HCT116 (cell line): ENCODE data around the gene LRFN3. TPM values are rescaled to one million over a fixed set of nuclear protein-coding genes. Genes with fewer than 3 reads are reported as not detected.

Source experiments
- ATAC-seq: fragments of 200-7000 bp; cut with Tn5 transposase; 2 replicates; pipeline ENCODE4 v1.9.1; 2020; ENCODE audit warnings: mild to moderate bottlenecking, moderate library complexity
- BruUV-seq: library from RNA; stranded (reverse); fragments of 400-500 nt; replicated peaks from 2 replicates; lab custom pipeline; 2021; lab: Mats Ljungman, UMichigan
- CTCF ChIA-PET: fragments of 300-600 bp; sonication (Branson Sonifier 250); formaldehyde crosslinking; loops from one replicate; lab custom pipeline; 2021; ENCODE audit warnings: antibody characterized with exemption; lab: Charles Lee
- POLR2A ChIA-PET: fragments of 300-600, 350-600 bp; sonication (Branson Sonifier 250); formaldehyde crosslinking; loops from one replicate; lab custom pipeline; 2021; ENCODE audit warnings: antibody characterized with exemption; lab: Charles Lee
- RAD21 ChIA-PET, 2 experiments: fragments of 300-600 bp; sonication (Branson Sonifier 250); formaldehyde crosslinking; loops; one replicate each; lab custom pipeline; 2023; ENCODE audit warnings: low total read pairs in 2 of 2; ENCODE audit not compliant: uncharacterized antibody in 2 of 2, unreplicated experiment in 2 of 2, low non-redundant PET in 1 of 2; lab: Charles Lee
- DNase-seq: peaks from one replicate; pipeline ENCODE4 v3.0.0-alpha.2; 2010; ENCODE audit warnings: low read depth, low spot score
- H2AFZ ChIP-seq: fragments of 200-600 bp; shearing (Covaris generic), sonication (generic); 2 replicates; pipeline ENCODE4 v1.6.1; 2017; ENCODE audit warnings: low read depth, mixed run types, mixed read lengths, antibody characterized with exemption, low read length; ENCODE audit not compliant: poor library complexity, severe bottlenecking
- H3K27ac ChIP-seq: 2 replicates; pipeline ENCODE4 v1.5.1; 2012; ENCODE audit warnings: low read depth, low read length
- H3K27me3 ChIP-seq: fragments of 200-600 bp; sonication (generic); 2 replicates; pipeline ENCODE4 v1.6.1; 2016; ENCODE audit warnings: mixed run types, low read length, mixed read lengths; ENCODE audit not compliant: insufficient read depth
- H3K36me3 ChIP-seq, 2 experiments: fragments of 200-500 bp in 1 of 2; fragments of 200-600 bp in 1 of 2; sonication (Bioruptor generic) in 1 of 2; sonication (generic) in 1 of 2; 2 replicates each; pipeline versions ENCODE4 v1.5.1 to v1.6.1; 2014 to 2016; ENCODE audit warnings: low read length in 2 of 2, inconsistent platforms in 1 of 2, mixed read lengths in 1 of 2, mixed run types in 1 of 2; ENCODE audit not compliant: insufficient read depth in 2 of 2, control insufficient read depth in 1 of 2
- H3K4me1 ChIP-seq, 2 experiments: fragments of 200-600 bp in 1 of 2; sonication (generic) in 1 of 2; 2 replicates each; pipeline versions ENCODE4 v1.5.1 to v1.6.1; 2012 to 2017; ENCODE audit warnings: low read length in 2 of 2, inconsistent platforms in 1 of 2, mild to moderate bottlenecking in 1 of 2, mixed read lengths in 1 of 2, mixed run types in 1 of 2, moderate library complexity in 1 of 2; ENCODE audit not compliant: insufficient read depth in 2 of 2, control insufficient read depth in 1 of 2
- H3K4me2 ChIP-seq: fragments of 200-600 bp; sonication (generic); 2 replicates; pipeline ENCODE4 v1.6.1; 2017; ENCODE audit warnings: mixed run types, low read length, mixed read lengths
- H3K4me3 ChIP-seq, 2 experiments: fragments of 200-600 bp in 1 of 2; sonication (generic) in 1 of 2; replicated peaks in 1 of 2; 2 replicates each; pipeline ENCODE4 v1.5.1; 2011 to 2016; ENCODE audit warnings: low read length in 2 of 2, control low read depth in 1 of 2, low read depth in 1 of 2, mild to moderate bottlenecking in 1 of 2, mixed read lengths in 1 of 2, mixed run types in 1 of 2
- H3K79me2 ChIP-seq: fragments of 200-600 bp; sonication (generic); 2 replicates; pipeline ENCODE4 v1.6.1; 2017; ENCODE audit warnings: mild to moderate bottlenecking, mixed run types, low read length, moderate library complexity, mixed read lengths; ENCODE audit not compliant: insufficient read depth
- H3K9ac ChIP-seq: fragments of 200-600 bp; sonication (generic); 2 replicates; pipeline ENCODE4 v1.6.1; 2016; ENCODE audit warnings: low read length, mixed read lengths
- H3K9me2 ChIP-seq: fragments of 200-600 bp; sonication (generic), shearing (Covaris generic); 2 replicates; pipeline ENCODE4 v1.6.1; 2017; ENCODE audit warnings: mixed run types, mild to moderate bottlenecking, moderate library complexity; ENCODE audit not compliant: insufficient read depth
- H3K9me3 ChIP-seq, 2 experiments: fragments of 200-500 bp in 1 of 2; fragments of 200-600 bp in 1 of 2; sonication (Bioruptor generic) in 1 of 2; sonication (generic) in 1 of 2; 2 replicates each; pipeline ENCODE4 v1.6.1; 2014 to 2017; ENCODE audit warnings: low read length in 2 of 2, mixed read lengths in 2 of 2, inconsistent platforms in 1 of 2, low read depth in 1 of 2, mild to moderate bottlenecking in 1 of 2, mixed run types in 1 of 2, moderate library complexity in 1 of 2; ENCODE audit not compliant: control insufficient read depth in 1 of 2, insufficient read depth in 1 of 2
- H4K20me1 ChIP-seq: fragments of 200-600 bp; sonication (generic), shearing (Covaris generic); 2 replicates; pipeline ENCODE4 v1.6.1; 2017; ENCODE audit warnings: mixed run types, mild to moderate bottlenecking, moderate library complexity; ENCODE audit not compliant: insufficient read depth
- ATF3 ChIP-seq: IDR thresholded peaks from 2 replicates; pipeline ENCODE4 v1.6.1; 2012
- ELF1 ChIP-seq: IDR thresholded peaks from 2 replicates; pipeline ENCODE4 v1.6.1; 2012; ENCODE audit warnings: low read depth, borderline replicate concordance
- EZH2 ChIP-seq: fragments of 200-600 bp; sonication (generic); IDR thresholded peaks from 2 replicates; pipeline ENCODE4 v1.6.1; 2017; ENCODE audit warnings: antibody characterized with exemption, mixed run types
- EZH2phosphoT487 ChIP-seq: fragments of 200-600 bp; IDR thresholded peaks from 2 replicates; pipeline ENCODE4 v1.6.1; 2018; ENCODE audit warnings: antibody characterized with exemption, borderline replicate concordance
- FOSL1 ChIP-seq: IDR thresholded peaks from 2 replicates; pipeline ENCODE4 v1.6.1; 2012; ENCODE audit warnings: low read depth
- MAX ChIP-seq: IDR thresholded peaks from 2 replicates; pipeline ENCODE4 v1.6.1; 2012
- SIN3A ChIP-seq: IDR thresholded peaks from 2 replicates; pipeline ENCODE4 v1.6.1; 2012; ENCODE audit warnings: low read depth
- SRF ChIP-seq: IDR thresholded peaks from 2 replicates; pipeline ENCODE4 v1.6.1; 2012; ENCODE audit warnings: low read depth
- TCF7L2 ChIP-seq: IDR thresholded peaks from 2 replicates; pipeline ENCODE4 v1.7.0; 2011; ENCODE audit warnings: borderline replicate concordance, inconsistent platforms; ENCODE audit not compliant: insufficient read depth, insufficient read length; ENCODE audit errors: extremely low read depth
- ZFX ChIP-seq: fragments of 450-650 bp; IDR thresholded peaks from 2 replicates; pipeline ENCODE4 v1.6.1; 2017
- ZNF274 ChIP-seq: fragments of 200-500 bp; sonication (Bioruptor generic); IDR thresholded peaks from 2 replicates; pipeline ENCODE4 v1.6.1; 2014; ENCODE audit warnings: mild to moderate bottlenecking, low read depth, low read length, inconsistent platforms
- intact Hi-C: fragments of 100-400 bp; cut with micrococcal nuclease; formaldehyde crosslinking; loops from 2 replicates; pipeline ENCODE4 v1.10.0; 2022
- total RNA-seq: library from RNA; stranded (reverse); gene quantifications from one replicate; pipeline ENCODE4 v1.2.1, GENCODE V29; 2021; ENCODE audit not compliant: unreplicated experiment

Gene LRFN3
- total RNA-seq, 1 experiment from 2014 or later = 18.8 TPM

GRCh38 chr19:35945121-35945790, 9.1 kb downstream of the LRFN3 start:
- no peak overlapping the region for H3K4me3 ChIP-seq
- ChIA-PET RAD21 (no interaction called here), POLR2A (no interaction called here), CTCF (no interaction called here)
- H3K9me2 ChIP-seq = no peaks in the 10 kb centered on the region
- H3K27me3 ChIP-seq = no peaks in the 10 kb centered on the region
- no peak for DNase-seq
- ATAC-seq = no peak
- no peak overlapping the region for H2AFZ ChIP-seq
- H3K36me3 ChIP-seq = no peaks in the 10 kb centered on the region; a peak in 2 of 4 replicates
- H3K9me3 ChIP-seq = no peaks in the 10 kb centered on the region
- intact Hi-C loops = no loop called here
- no peaks in the 10 kb centered on the region for H4K20me1 ChIP-seq
- TF ChIP-seq ZFX (no peak), EZH2 (no peak), ELF1 (no peak), SRF (no peak), TCF7L2 (no peak), ATF3 (no peak), EZH2phosphoT487 (no peak), FOSL1 (no peak), MAX (no peak), SIN3A (no peak), ZNF274 (no peak)
- no peak overlapping the region for H3K9ac ChIP-seq
- no peak overlapping the region for H3K27ac ChIP-seq
- peaks cover 0 to 5% of the 10 kb centered on the region in 2 experiments; a peak in 2 of 4 replicates for H3K4me1 ChIP-seq
- H3K4me2 ChIP-seq = no peak overlapping the region
- BruUV-seq = no TSS peak
- H3K79me2 ChIP-seq = no peaks in the 10 kb centered on the region
